CD14-positive monocyte (primary cell): ENCODE results near the gene RAI14. TPM values are rescaled to one million over a fixed set of nuclear protein-coding genes. Genes with fewer than 3 reads are reported as not detected.

ENCODE experiments used
- DNase-seq, 3 donors: peaks; one replicate each; pipeline ENCODE4 v3.0.0-alpha.2; 2011 to 2022
- H2AFZ ChIP-seq: 2 replicates; pipeline ENCODE4 v1.6.0; 2012; ENCODE audit warnings: mild to moderate bottlenecking, low read depth, low read length, inconsistent platforms; ENCODE audit not compliant: insufficient read depth, poor library complexity, severe bottlenecking
- H3K27ac ChIP-seq, 2 donors: 1 replicate in 1 of 2; 2 replicates in 1 of 2; pipeline ENCODE4 v1.5.1; 2012 to 2013; ENCODE audit warnings: low read length in 2 of 2, control low read depth in 1 of 2, inconsistent platforms in 1 of 2, low read depth in 1 of 2, mild to moderate bottlenecking in 1 of 2
- H3K27me3 ChIP-seq, 2 donors: one replicate each; pipeline versions ENCODE4 v1.6.0 to v1.6.1; 2011 to 2013; ENCODE audit warnings: low read length in 2 of 2; ENCODE audit not compliant: control insufficient read depth in 2 of 2, insufficient read depth in 2 of 2
- H3K36me3 ChIP-seq, 2 donors: replicated peaks in 1 of 2; 1 replicate in 1 of 2; 2 replicates in 1 of 2; pipeline versions ENCODE4 v1.5.1 to v1.6.1; 2012 to 2013; ENCODE audit warnings: low read length in 2 of 2, control low read depth in 1 of 2, inconsistent platforms in 1 of 2, mild to moderate bottlenecking in 1 of 2; ENCODE audit not compliant: insufficient read depth in 2 of 2, control insufficient read depth in 1 of 2
- H3K4me1 ChIP-seq, 2 donors: 1 replicate in 1 of 2; 2 replicates in 1 of 2; pipeline versions ENCODE4 v1.5.1 to v1.6.1; 2012 to 2013; ENCODE audit warnings: low read length in 2 of 2, control low read depth in 1 of 2, inconsistent platforms in 1 of 2, mild to moderate bottlenecking in 1 of 2, moderate library complexity in 1 of 2; ENCODE audit not compliant: insufficient read depth in 2 of 2, control insufficient read depth in 1 of 2
- H3K4me2 ChIP-seq: replicated peaks from 2 replicates; pipeline ENCODE3; 2012; ENCODE audit warnings: low read length, moderate library complexity, mild to moderate bottlenecking; ENCODE audit not compliant: poor library complexity, severe bottlenecking; ENCODE audit errors: extremely low read depth
- H3K4me3 ChIP-seq, 3 experiments: fragments of 200-600 bp in 1 of 3; sonication (generic) in 1 of 3; replicated peaks in 1 of 3; 1 replicate in 2 of 3; 2 replicates in 1 of 3; pipeline ENCODE4 v1.5.1; 2011 to 2013; ENCODE audit warnings: low read length in 3 of 3, mild to moderate bottlenecking in 3 of 3, control low read depth in 2 of 3, low read depth in 2 of 3, inconsistent platforms in 1 of 3, moderate library complexity in 1 of 3
- H3K79me2 ChIP-seq: 2 replicates; pipeline ENCODE4 v1.6.0; 2012; ENCODE audit warnings: mild to moderate bottlenecking, control low read depth, inconsistent platforms, low read length, moderate library complexity; ENCODE audit not compliant: insufficient read depth
- H3K9ac ChIP-seq: 2 replicates; pipeline ENCODE4 v1.6.0; 2017; ENCODE audit warnings: low read length, mild to moderate bottlenecking; ENCODE audit not compliant: insufficient read depth, poor library complexity, severe bottlenecking
- H3K9me3 ChIP-seq, 2 donors: replicated peaks in 1 of 2; 1 replicate in 1 of 2; 2 replicates in 1 of 2; pipeline versions ENCODE4 v1.5.1 to v1.6.1; 2012 to 2013; ENCODE audit warnings: low read length in 2 of 2, control low read depth in 1 of 2; ENCODE audit not compliant: control insufficient read depth in 1 of 2, insufficient read depth in 1 of 2
- H4K20me1 ChIP-seq: 2 replicates; pipeline ENCODE4 v1.6.0; 2012; ENCODE audit warnings: mild to moderate bottlenecking, low read length, control low read depth, moderate library complexity; ENCODE audit not compliant: insufficient read depth
- H3K27ac Mint-ChIP-seq, 7 donors: one replicate each; pipeline ENCODE4 v1.8.0; 2020; ENCODE audit warnings: mild to moderate bottlenecking in 7 of 7, mixed read lengths in 7 of 7, moderate library complexity in 6 of 7, inconsistent platforms in 2 of 7
- H3K27me3 Mint-ChIP-seq, 3 donors: one replicate each; pipeline ENCODE4 v1.8.0; 2021 to 2022; ENCODE audit warnings: low read depth in 3 of 3, mild to moderate bottlenecking in 3 of 3, mixed read lengths in 3 of 3, moderate library complexity in 3 of 3, inconsistent platforms in 1 of 3
- H3K36me3 Mint-ChIP-seq, 2 donors: one replicate each; pipeline ENCODE4 v1.8.0; 2020; ENCODE audit warnings: mixed read lengths in 2 of 2, inconsistent platforms in 1 of 2, mild to moderate bottlenecking in 1 of 2
- H3K4me1 Mint-ChIP-seq: one replicate; pipeline ENCODE4 v1.8.0; 2020; ENCODE audit warnings: mild to moderate bottlenecking, mixed read lengths
- H3K4me3 Mint-ChIP-seq, 2 donors: one replicate each; pipeline ENCODE4 v1.8.0; 2020; ENCODE audit warnings: mild to moderate bottlenecking in 2 of 2, mixed read lengths in 2 of 2, moderate library complexity in 1 of 2
- H3K9me3 Mint-ChIP-seq, 7 donors: one replicate each; pipeline ENCODE4 v1.8.0; 2020 to 2022; ENCODE audit warnings: mixed read lengths in 7 of 7, mild to moderate bottlenecking in 6 of 7, moderate library complexity in 6 of 7, inconsistent platforms in 2 of 7
- WGBS: methylation state at CpG from one replicate; pipeline ENCODE4 v1.1.5; 2013; ENCODE audit warnings: missing lambda C conversion rate; ENCODE audit not compliant: insufficient coverage; 5-methylcytosine and 5-hydroxymethylcytosine counted together
- intact Hi-C, 2 donors: fragments of 100-400 bp; cut with micrococcal nuclease; formaldehyde crosslinking; loops; one replicate each; pipeline versions ENCODE4 v1.15.0 to v1.15.1; 2023
- polyA plus RNA-seq, 3 donors: library from polyadenylated mRNA; depleted of rRNA in 1 of 3; unstranded in 2 of 3; stranded (reverse) in 1 of 3; fragments of 300-500 nt in 2 of 3; fragments of >200 nt in 1 of 3; fragmentation: Illumina TruSeq in 2 of 3; gene quantifications; 1 replicate in 2 of 3; 2 replicates in 1 of 3; pipeline ENCODE4 v1.2.3, GENCODE V29; 2012 to 2021
- TF ChIP-seq, protein P1 (sequence below): fragments of 200-600 bp; IDR thresholded peaks from one replicate; pipeline ENCODE4 v1.8.0; 2022; ENCODE audit warnings: antibody characterized with exemption, mild to moderate bottlenecking

RAI14 gene
- polyA plus RNA-seq, 3 donors, result 0.08 TPM; not detected in 2

GRCh38 chr5:34620185-34620584 lies 35.9 kb upstream of the RAI14 start:
- Histone ChIP-seq H3K27me3 (no peaks in the 10 kb centered on the region), H3K4me3 (no peak overlapping the region), H3K9ac (no peak overlapping the region), H3K36me3 (no peaks in the 10 kb centered on the region), H3K27ac (no peak overlapping the region), H4K20me1 (no peaks in the 10 kb centered on the region), H2AFZ (no peak overlapping the region), H3K9me3 (no peaks in the 10 kb centered on the region), H3K4me1 (no peaks in the 10 kb centered on the region), H3K79me2 (no peaks in the 10 kb centered on the region), H3K4me2 (no peak overlapping the region)
- H3K4me3 Mint-ChIP-seq, result no peak overlapping the region
- peaks cover 0 to 5% (median 0%) of the 10 kb centered on the region in 7 donors for H3K9me3 Mint-ChIP-seq
- H3K27me3 Mint-ChIP-seq, result peaks cover 0 to 5% (median 3%) of the 10 kb centered on the region in 3 donors
- 97% methylated on average over 3 of the region's 5 CpGs for WGBS
- peak overlapping the region in 1 of 7 donors; percentile 33 for H3K27ac Mint-ChIP-seq
- TF ChIP-seq, protein P1, sequence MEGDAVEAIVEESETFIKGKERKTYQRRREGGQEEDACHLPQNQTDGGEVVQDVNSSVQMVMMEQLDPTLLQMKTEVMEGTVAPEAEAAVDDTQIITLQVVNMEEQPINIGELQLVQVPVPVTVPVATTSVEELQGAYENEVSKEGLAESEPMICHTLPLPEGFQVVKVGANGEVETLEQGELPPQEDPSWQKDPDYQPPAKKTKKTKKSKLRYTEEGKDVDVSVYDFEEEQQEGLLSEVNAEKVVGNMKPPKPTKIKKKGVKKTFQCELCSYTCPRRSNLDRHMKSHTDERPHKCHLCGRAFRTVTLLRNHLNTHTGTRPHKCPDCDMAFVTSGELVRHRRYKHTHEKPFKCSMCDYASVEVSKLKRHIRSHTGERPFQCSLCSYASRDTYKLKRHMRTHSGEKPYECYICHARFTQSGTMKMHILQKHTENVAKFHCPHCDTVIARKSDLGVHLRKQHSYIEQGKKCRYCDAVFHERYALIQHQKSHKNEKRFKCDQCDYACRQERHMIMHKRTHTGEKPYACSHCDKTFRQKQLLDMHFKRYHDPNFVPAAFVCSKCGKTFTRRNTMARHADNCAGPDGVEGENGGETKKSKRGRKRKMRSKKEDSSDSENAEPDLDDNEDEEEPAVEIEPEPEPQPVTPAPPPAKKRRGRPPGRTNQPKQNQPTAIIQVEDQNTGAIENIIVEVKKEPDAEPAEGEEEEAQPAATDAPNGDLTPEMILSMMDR, result no peak
- intact Hi-C loops, result no loop called here
- no peaks in the 10 kb centered on the region for H3K4me1 Mint-ChIP-seq
- no peaks in the 10 kb centered on the region for H3K36me3 Mint-ChIP-seq
- no peak for DNase-seq

DNA sequence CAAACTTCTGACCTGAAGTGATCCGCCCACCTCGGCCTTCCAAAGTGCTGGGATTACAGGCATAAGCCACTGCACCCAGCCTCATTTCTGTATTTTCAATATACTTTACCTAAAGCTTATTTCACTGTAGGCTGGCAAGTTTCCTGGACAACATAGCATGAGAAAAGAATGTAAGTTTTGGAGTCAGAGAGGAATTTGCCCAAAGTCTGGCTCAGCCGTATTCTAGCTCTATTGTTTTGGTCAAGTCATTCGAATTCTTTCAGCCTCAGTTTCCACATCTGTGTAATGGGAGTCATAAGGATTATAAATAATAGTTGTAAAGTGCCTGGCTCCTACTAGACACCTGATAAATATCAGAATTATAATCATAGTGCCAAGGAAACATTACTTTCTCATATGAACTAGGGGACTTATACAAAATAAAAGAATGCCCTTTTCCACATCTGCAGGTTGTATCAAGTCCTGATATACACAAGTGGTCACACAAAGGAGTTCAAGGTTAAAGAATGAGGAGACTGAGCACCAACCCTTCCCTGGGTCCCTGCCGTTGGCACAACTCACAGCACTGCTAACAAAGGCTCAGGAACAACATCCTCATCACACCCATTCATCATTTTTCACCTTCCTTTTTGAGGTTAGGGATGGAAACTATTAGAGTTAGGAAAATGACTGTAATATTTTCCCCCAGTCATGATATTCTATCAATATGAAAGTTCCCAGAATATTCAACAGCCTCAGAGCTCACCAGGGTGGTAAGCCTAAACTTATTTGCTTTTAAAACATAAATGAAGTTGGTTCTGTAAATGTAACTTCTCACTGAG lies 34.6 kb upstream of the RAI14 start:
- H3K9ac ChIP-seq, result no peak overlapping the region
- no peak overlapping the region for H2AFZ ChIP-seq
- DNase-seq, result no peak
- Mint-ChIP-seq H3K36me3 (no peaks in the 10 kb centered on the region), H3K27me3 (peaks cover 0 to 3% (median 3%) of the 10 kb centered on the region in 3 donors), H3K4me1 (no peaks in the 10 kb centered on the region), H3K4me3 (no peak overlapping the region), H3K9me3 (peaks cover 0 to 5% (median 0%) of the 10 kb centered on the region in 7 donors), H3K27ac (no peak overlapping the region)
- WGBS, result no CpG with 5 or more reads among the region's 5 CpGs
- H3K27me3 ChIP-seq, result no peaks in the 10 kb centered on the region
- intact Hi-C loops, result no loop called here
- H3K36me3 ChIP-seq, result no peaks in the 10 kb centered on the region
- H3K79me2 ChIP-seq, result no peaks in the 10 kb centered on the region
- no peak overlapping the region for H3K27ac ChIP-seq
- H3K4me1 ChIP-seq, result no peaks in the 10 kb centered on the region
- no peak overlapping the region for H3K4me2 ChIP-seq
- TF ChIP-seq, protein P1, result no peak
- no peaks in the 10 kb centered on the region for H4K20me1 ChIP-seq
- no peak overlapping the region for H3K4me3 ChIP-seq
- no peaks in the 10 kb centered on the region for H3K9me3 ChIP-seq
